HG03520 (cell line): ENCODE data around the gene USP12.

Experiments
- ATAC-seq: cut with Tn5 transposase; IDR thresholded peaks from one replicate; pipeline ENCODE4 v1.9.1; 2021; ENCODE audit warnings: mild to moderate bottlenecking, moderate library complexity; ENCODE audit not compliant: unreplicated experiment

The USP12 gene

DNA sequence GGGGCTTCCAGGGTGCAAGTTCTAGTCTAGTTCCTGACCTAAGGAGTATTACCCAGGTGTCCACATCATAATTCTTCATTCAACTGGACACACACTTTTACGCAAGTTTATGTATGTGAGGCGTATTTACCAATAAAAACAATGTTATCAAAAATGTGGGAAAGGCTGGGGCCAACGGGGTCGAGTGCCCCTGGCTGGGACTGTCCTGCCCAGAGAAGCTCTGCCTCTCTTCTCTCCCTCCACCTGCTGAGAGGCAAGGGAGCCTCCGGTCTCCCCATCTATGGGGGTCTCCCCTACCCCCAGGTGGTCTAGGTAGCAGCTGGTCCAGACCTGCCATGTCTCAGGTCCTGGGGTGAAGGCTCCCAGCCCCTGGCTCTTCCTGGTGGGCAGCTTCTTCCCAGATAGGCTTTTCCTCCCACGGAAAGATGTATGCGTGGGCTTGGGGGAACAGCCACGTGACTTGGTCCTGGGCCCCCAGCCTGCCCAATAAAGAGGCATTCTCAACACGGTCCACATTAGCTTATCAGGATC lies 132.4 kb downstream of the USP12 start:
- ATAC-seq: no peak

- no peak for ATAC-seq
Measured at GRCh38 chr13:27038323-27038722, 133.3 kb downstream of the USP12 start.

DNA sequence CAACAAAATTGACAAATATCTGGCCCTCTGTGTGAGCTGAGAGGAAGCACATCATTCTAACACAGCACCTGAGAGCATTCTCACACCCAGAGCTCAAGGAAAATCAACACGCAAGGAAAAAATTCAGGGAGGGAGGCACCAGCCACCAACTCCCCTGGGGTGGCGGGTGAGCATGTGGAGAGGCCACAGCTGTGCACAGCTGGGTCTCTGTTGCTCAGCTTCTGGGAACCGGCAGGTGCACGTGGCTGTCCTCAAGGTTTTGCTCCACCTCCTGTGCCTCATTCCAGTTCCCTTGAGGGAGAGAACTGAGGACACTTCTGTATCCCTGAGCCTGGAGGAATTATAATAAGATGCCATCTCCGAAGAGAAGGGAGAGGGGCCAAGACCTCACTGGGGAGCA lies 134.0 kb downstream of the USP12 start:
- ATAC-seq: no peak

GRCh38 chr13:27037171-27037570 lies 134.4 kb downstream of the USP12 start:
- ATAC-seq: no peak

GRCh38 chr13:27036236-27036981 lies 135.2 kb downstream of the USP12 start:
- no peak for ATAC-seq

DNA sequence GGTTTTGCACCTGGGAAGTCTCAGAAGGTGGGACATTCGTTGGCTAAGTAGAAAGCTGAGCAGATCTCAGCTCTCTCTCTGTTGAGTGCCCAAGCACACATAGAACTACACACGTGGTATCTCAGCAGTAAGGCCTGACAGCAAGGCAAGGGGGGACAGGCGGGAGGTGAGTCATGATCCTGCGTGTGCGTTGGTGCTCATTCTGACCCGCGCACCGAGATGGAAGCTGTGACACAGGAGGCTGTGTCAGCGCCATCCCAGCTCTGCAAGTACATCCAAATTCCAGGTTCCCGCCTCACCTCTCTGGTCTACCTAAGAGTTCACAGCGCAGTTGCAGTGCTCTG lies 135.7 kb downstream of the USP12 start:
- ATAC-seq: no peak

DNA sequence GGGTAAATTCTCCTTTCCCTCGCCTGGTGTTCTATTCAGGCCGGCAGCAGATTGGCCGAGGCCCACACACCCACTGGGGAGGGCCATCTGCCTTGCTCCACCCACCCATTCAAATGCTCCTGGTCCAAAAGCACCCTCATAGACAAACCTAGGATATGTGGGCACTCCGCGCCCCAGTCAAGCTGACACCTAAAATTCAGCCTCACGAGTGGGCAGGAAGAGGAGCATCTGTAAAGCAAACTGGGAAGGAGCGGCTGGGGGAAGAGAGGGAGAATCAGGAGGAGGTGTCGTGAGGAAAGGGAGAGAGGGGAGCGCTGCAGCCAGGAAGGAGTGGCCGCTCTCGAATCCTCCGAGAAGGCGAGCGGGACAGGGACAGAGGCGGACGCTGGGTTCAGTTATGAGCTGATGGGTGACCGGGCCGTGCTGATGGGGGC lies 136.9 kb downstream of the USP12 start:
- ATAC-seq: no peak

DNA sequence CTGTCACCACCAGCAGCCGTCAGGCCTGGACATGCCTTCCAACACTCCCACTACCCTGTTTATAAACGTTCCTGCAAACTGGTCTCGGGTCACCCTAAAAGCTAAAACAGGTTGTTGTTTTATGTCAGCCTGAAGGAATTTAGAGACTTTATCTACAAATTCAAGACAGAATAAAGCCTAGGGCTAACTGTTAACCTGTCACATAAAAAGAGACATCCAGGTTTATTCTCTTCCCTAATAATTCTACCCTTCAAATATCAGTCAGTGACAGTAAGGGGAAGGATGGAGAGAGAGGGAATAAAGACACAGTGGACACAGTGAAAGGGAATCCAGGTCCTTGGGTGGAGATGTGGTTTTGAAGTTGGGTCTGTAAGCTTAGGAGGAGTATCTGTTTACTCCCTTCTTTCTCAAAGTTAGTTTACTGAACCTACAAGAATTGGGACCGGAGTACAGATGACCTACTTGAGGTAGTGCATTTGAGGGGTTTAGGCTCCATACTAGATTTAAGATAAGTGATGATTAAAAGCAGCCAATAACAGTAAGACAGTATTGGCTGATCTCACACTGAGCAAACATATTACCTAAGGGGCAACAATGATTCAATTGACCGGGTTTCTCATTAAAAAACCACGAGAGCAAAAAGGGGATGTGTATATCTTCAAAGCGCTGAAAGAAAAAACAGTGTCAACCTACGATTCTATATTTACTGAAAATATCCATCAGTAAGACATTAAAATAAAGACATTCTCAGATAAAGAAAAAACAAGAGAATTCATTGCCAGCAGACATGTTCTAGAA lies 142.7 kb downstream of the USP12 start:
- no peak for ATAC-seq

DNA sequence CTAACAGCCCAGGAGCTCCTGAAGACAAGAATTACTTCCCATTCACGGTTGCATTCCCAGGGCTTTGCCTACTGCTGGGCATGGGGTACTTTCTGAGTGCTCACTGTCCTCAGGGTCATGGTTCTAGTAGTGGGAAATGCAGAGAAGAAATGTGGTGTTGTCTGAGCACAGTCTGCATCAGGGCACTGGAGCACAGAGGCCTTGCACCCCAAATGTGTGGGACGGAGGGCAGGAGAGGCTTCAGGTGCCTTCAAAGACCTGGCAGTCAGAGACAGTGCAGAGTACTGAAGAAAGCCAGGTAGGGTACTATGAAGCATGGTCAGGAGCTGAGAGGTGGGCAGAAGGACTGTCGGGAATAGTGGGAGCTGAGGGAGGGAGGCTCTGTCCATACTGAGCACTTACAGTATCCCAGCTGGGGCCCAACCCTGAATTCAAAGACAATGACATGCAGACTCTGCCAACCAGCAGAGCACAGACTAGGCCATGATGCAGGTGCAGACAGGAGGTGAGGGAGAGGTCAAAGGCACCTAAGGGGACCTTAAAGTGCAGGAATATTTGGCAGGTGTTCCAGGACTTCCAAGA lies 144.4 kb downstream of the USP12 start:
- ATAC-seq: no peak

- ATAC-seq: no peak
Measured at GRCh38 chr13:27026396-27026795, 145.2 kb downstream of the USP12 start.

DNA sequence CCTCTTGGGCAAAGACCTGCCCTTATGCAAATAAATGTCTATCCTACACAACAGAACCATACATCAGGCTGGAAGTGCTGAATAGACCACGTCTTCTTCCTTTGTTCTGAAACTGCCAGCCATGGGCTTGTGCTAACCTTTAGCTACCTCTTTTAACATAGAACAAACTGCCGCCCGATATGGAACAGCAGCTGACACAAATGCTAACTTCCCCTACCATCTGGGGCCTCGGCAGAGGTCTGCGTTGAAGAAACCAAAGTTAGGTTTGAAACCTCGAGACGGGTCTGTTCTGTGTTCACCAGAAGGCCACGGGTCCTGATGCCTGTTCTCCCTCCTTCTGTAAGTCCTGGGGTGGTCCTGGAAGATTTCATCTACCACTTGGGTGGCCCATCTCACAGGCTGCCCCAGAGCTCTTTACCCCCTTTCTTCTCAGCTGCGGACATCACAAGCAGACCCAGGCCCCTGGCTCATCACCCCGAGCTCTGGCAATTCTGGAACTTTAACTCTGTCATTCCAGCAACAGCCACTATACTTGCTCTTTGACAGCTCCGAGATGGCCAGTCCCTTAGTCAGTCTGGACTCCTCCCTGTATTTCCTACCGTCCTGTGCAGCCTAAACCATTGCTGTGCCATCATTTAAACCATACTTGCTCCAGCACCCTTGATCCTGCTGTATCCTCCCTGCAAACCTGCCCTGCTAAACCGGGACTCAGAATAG lies 146.7 kb downstream of the USP12 start:
- ATAC-seq: no peak

DNA sequence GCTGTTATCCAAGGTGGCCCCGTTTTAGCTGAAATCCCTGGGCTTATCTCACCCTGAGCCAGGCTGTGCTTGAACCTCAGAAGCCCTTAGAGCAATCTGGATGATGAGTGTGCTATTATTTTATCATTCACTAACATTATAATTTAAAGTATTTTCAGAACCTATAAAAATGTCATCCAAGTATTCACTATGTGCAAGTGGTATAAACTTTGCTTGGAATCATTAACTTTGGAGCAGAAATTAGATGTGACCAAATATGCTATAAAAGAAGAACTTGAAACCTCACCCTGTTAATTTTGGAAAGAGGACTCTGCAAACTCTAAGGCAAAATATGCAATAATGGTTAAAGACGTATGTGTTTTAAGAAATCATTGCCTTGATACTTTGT lies 147.5 kb downstream of the USP12 start:
- no peak for ATAC-seq

- ATAC-seq: no peak
Measured at GRCh38 chr13:27023385-27024073, 148.1 kb downstream of the USP12 start.

GRCh38 chr13:27022571-27023311 lies 148.9 kb downstream of the USP12 start:
- ATAC-seq: no peak

GRCh38 chr13:27020415-27020814 lies 151.2 kb downstream of the USP12 start:
- no peak for ATAC-seq

DNA sequence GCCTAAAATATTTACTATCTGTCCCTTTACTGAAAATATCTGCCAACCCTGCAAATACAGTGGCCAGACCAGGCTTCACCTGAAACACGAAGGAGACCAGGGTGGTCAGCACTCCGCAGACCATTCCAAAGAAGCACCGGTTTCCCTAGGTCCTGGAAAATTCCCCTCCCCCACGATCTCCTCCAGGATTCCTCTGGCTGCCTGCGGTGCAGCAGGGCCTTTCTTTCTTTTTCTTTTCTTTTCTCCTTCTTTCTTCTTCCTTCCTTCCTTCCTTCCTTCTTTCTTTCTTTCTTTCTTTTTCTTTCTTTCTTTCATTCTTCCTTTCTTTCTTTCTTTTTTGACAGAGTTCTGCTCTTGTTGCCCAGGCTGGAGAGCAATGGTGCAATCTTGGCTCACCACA lies 152.7 kb downstream of the USP12 start:
- no peak for ATAC-seq

GRCh38 chr13:27018344-27018861 lies 153.2 kb downstream of the USP12 start:
- no peak for ATAC-seq

DNA sequence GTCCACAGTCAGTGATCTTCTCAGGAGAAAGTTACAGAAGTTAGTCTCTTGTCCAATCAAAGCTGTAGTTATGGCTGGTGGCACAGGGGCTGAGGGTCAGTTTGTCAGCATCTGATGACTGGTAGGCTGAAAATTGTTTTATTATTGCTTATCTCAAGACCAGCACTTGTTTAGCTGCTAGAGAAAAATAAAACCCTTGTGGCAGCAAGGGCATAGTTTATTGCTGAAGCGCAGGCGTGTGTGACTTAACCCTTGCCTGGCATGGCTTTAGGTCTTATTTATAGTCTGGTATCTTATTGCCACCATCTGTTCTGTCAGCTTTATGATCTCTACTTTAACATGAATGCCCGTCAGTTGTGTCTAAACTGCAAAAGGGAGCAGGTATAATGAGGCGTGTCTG lies 154.7 kb downstream of the USP12 start:
- ATAC-seq: no peak
